Testis (tissue), 3 donors: ENCODE results near the gene KDM6B. TPM values are rescaled to one million over a fixed set of nuclear protein-coding genes. Genes with fewer than 3 reads are reported as not detected.
"Not testable (repeated sequence)": the region's sequence is repeated elsewhere in the genome, so short reads cannot be mapped to it uniquely, and the experiment has no call there.

Experiments used
- DNase-seq: peaks from one replicate; pipeline ENCODE4 v3.0.0-alpha.2; 2019
- H3K27ac ChIP-seq, 2 donors: fragments of 200-600 bp; sonication (generic); one replicate each; pipeline ENCODE4 v1.5.1; 2019
- H3K27me3 ChIP-seq: fragments of 200-600 bp; sonication (generic); one replicate; pipeline ENCODE4 v1.5.1; 2019
- H3K36me3 ChIP-seq: fragments of 200-600 bp; sonication (generic); one replicate; pipeline ENCODE4 v1.5.1; 2017; ENCODE audit warnings: low read depth; ENCODE audit errors: missing control alignments
- H3K4me1 ChIP-seq: fragments of 200-600 bp; sonication (generic); one replicate; pipeline ENCODE4 v1.5.1; 2019
- H3K4me3 ChIP-seq, 2 donors: fragments of 200-600 bp; sonication (generic); one replicate each; pipeline ENCODE4 v1.5.1; 2017 to 2019
- H3K9me3 ChIP-seq: fragments of 200-600 bp; sonication (generic); one replicate; pipeline ENCODE4 v1.5.1; 2017
- POLR2A ChIP-seq: fragments of 450-650 bp; IDR thresholded peaks from one replicate; pipeline ENCODE4 v1.6.1; 2017; ENCODE audit warnings: antibody characterized with exemption, mild to moderate bottlenecking, moderate library complexity
- WGBS, 2 donors: methylation state at CpG; one replicate each; pipeline ENCODE4 v1.1.5; 2018; 5-methylcytosine and 5-hydroxymethylcytosine counted together
- intact Hi-C: fragments of 100-400 bp; cut with DNase I; formaldehyde crosslinking; loops from one replicate; pipeline ENCODE4 v1.15.1; 2023; ENCODE audit warnings: low total_unique reads
- polyA plus RNA-seq: library from polyadenylated mRNA; stranded (reverse); fragments of 350-450 nt; fragmentation: Illumina TruSeq; extraction: RNeasy Lipid Tissue Mini Kit (QIAGEN cat#74804); gene quantifications from one replicate; pipeline ENCODE4 v1.2.3, GENCODE V29; 2014; ENCODE audit warnings: low read depth, low replicate concordance; ENCODE audit not compliant: insufficient read depth
- total RNA-seq, 2 donors: library from RNA; depleted of rRNA; stranded (reverse); fragments of >200 nt; gene quantifications; one replicate each; pipeline ENCODE4 v1.2.3, GENCODE V29; 2016
- TF ChIP-seq, protein P1 (sequence below), 3 experiments: fragments of 450-650 bp in 2 of 3; fragments of 200-600 bp in 1 of 3; sonication (generic) in 1 of 3; IDR thresholded peaks; one replicate each; pipeline ENCODE4 v1.5.1; 2016 to 2019; ENCODE audit warnings: antibody characterized with exemption in 3 of 3, mild to moderate bottlenecking in 2 of 3, moderate library complexity in 1 of 3

The KDM6B gene
- total and polyA plus RNA-seq, 3 donors from 2014 or later: 27.8 to 41.8 (median 38.0) TPM

DNA sequence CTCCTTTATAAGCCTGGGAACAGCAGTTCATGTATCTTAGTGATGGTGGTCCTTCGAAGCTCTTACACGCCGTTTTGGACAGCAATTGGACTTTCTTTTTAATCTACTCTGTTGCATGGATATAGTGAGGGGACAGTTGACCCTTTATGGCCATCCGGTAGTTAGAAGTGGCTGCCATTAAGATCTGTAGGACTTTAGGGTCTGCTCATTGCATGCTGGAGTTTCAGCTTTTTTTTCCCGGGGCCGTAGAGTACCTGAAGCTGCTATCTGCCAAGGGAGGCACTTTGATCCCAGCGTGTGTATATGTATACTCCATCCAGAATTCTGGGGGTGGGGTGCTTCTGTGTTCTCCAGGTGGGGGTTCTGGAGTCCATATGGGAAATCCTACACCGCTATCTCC lies 25.0 kb downstream of the KDM6B start:
- DNase-seq: no peak

DNA sequence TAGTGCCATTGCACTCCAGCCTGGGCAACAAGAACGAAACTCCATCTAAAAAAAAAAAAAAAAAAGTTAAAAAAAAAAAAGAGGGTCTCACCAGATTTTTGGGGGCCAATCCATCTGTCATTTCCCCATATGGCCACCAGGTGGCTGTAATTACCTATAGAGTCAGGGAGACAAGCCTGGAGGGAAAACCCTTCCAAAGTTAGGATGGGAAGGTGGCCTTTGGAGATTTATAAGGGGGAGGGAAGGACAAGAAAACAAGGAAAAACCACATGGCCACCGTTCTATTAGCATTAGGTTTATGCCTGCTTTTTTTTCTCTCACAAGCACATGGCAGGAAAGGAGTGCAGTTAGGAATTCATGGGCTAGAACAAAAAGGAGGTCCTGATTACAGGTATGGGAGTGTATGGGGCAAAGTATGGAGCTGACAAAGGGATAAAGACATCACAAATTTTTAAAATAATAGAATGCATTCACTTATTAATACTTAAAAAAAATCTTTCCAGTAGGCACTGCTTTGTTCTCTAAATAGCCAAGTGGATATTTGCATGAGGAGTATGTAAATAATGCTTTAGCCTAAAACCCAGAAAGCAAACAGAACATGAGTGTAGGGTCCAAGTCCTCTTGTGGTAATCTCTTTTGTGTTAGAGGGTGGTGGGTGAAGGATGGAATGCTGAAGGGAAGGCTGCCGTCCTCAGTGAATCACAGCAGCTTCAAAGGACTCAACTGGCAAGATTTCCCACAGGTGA lies 28.8 kb downstream of the KDM6B start:
- Histone ChIP-seq H3K9me3 (no peaks in the 10 kb centered on the region), H3K27me3 (no peaks in the 10 kb centered on the region), H3K36me3 (no peaks in the 10 kb centered on the region), H3K4me3 (no peak overlapping the region), H3K27ac (no peak overlapping the region), H3K4me1 (peaks cover 8% of the 10 kb centered on the region)
- no peak for TF ChIP-seq POLR2A
- TF ChIP-seq, protein P1, sequence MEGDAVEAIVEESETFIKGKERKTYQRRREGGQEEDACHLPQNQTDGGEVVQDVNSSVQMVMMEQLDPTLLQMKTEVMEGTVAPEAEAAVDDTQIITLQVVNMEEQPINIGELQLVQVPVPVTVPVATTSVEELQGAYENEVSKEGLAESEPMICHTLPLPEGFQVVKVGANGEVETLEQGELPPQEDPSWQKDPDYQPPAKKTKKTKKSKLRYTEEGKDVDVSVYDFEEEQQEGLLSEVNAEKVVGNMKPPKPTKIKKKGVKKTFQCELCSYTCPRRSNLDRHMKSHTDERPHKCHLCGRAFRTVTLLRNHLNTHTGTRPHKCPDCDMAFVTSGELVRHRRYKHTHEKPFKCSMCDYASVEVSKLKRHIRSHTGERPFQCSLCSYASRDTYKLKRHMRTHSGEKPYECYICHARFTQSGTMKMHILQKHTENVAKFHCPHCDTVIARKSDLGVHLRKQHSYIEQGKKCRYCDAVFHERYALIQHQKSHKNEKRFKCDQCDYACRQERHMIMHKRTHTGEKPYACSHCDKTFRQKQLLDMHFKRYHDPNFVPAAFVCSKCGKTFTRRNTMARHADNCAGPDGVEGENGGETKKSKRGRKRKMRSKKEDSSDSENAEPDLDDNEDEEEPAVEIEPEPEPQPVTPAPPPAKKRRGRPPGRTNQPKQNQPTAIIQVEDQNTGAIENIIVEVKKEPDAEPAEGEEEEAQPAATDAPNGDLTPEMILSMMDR (IDR thresholded peaks at IDR 0.05): peak; percentile 76 to 82 (median 78)
- intact Hi-C loops: no loop called here
- WGBS, 2 donors: 43 to 50% methylated on average over 3 of the region's 3 CpGs
- peak; percentile 68 for DNase-seq

More for the DNA sequence above, 25.0 kb downstream of the KDM6B start:
- Histone ChIP-seq H3K36me3 (no peaks in the 10 kb centered on the region), H3K9me3 (no peaks in the 10 kb centered on the region), H3K4me3 (peak overlapping the region; percentile 66 to 68), H3K4me1 (peaks cover 21% of the 10 kb centered on the region), H3K27ac (no peak overlapping the region), H3K27me3 (no peaks in the 10 kb centered on the region)
- intact Hi-C loops: no loop called here
- TF ChIP-seq, protein P1 (IDR thresholded peaks at IDR 0.05): no peak
- no peak for TF ChIP-seq POLR2A
- WGBS, 2 donors: 60 to 76% methylated on average over 8 of the region's 8 CpGs

DNA sequence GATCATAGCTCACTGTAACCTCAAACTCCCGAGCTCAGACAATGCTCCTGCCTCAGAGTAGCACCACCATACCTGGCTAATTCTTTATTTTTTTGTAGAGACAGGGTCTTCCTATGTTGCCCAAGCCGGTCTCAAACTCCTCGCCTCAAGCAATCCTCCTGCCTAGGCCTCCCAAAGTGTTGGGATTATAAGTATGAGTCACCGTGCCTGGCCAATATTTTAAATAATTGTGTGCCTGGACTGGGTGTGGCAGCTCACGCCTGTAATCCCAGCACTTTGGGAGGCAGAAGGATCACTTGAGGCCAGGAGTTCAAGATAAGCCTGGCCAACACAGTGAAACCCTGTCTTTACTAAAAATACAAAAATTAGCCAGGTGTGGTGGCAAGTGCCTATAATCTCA lies 30.4 kb downstream of the KDM6B start:
- H3K27me3 ChIP-seq, intact Hi-C loops, H3K27ac ChIP-seq, H3K9me3 ChIP-seq, H3K36me3 ChIP-seq, H3K4me3 ChIP-seq, H3K4me1 ChIP-seq, DNase-seq: not testable (repeated sequence)
- WGBS, 2 donors: 85 to 88% methylated on average over 5 of the region's 5 CpGs

DNA sequence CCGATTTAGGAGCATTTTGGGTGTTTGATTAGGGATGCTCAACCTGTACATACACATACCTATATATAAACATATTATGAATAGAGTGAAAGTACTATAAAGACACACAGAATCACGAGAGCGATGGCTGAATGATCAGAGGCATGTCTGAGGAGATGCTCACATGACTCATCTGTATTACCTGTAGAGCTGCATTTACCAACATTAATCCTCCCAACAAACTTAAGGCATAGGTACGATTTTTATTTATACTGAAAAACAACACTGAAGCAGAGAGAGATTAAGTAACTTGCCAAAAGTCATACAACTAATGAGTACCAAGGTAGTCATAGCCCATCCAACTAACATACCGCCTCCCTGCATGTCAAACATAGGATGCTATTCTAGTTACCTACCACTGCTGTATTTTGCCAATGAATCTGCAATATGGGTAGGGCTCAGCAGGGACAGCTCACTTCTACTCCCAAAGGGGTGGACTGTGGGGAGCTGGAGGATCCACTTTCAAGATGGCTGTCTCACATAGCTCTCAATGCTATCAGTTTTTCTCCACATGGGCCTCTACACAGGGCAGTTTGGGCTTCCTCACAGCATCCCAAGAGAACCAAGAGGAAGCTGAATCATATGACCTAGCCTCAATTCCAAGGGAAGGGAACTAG lies 31.1 kb downstream of the KDM6B start:
- TF ChIP-seq, protein P1 (IDR thresholded peaks at IDR 0.05): no peak
- no peak for TF ChIP-seq POLR2A
- H3K9me3 ChIP-seq: no peaks in the 10 kb centered on the region
- no peak for DNase-seq
- intact Hi-C loops: no loop called here
- no peaks in the 10 kb centered on the region for H3K27me3 ChIP-seq
- 93 to 94% methylated on average over 5 of the region's 5 CpGs for WGBS, 2 donors
- H3K27ac ChIP-seq: no peak overlapping the region
- H3K36me3 ChIP-seq: no peaks in the 10 kb centered on the region
- H3K4me1 ChIP-seq: no peaks in the 10 kb centered on the region
- no peak overlapping the region for H3K4me3 ChIP-seq

DNA sequence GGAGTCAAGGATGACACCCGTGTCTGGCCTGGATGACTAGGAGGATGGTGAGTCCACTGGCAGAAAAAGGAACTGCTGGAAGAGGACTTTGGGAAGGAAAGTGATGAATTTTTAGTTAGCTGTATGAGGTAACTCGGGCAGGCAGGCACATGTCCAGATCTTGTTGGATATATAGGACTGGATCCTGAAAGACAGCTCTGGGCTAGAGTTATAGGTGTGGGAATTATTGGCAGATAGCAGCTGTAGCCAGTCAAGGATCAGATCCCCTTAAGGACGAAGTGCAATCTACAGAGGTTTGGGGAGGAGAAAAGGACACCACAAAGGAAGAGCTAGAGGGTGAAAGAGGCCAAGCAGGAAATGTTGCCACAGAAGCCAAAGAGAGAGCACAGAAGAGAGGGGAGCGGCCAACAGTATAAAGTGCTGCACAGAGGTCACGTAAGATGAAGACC lies 33.9 kb downstream of the KDM6B start:
- Histone ChIP-seq H3K36me3 (no peaks in the 10 kb centered on the region), H3K4me3 (no peak overlapping the region), H3K9me3 (no peaks in the 10 kb centered on the region), H3K4me1 (no peaks in the 10 kb centered on the region), H3K27ac (no peak overlapping the region), H3K27me3 (no peaks in the 10 kb centered on the region)
- intact Hi-C loops: no loop called here
- DNase-seq: no peak
- TF ChIP-seq, protein P1 (IDR thresholded peaks at IDR 0.05): no peak
- no peak for TF ChIP-seq POLR2A
- 84 to 87% methylated on average over 5 of the region's 5 CpGs for WGBS, 2 donors
